NCI-H2171 treated with DMSO at 0.1 percent for 48 hours (cell line): ENCODE data around the gene ALDH2.
A peak's percentile ranks its signal among the peaks of the same experiment; 100 is the strongest.
"Not testable (repeated sequence)": the region's sequence is repeated elsewhere in the genome, so short reads cannot be mapped to it uniquely, and the experiment has no call there.

Source experiments
- DNase-seq: peaks from one replicate; lab custom pipeline; 2025; lab: John Stamatoyannopoulos, UW

The ALDH2 gene

GRCh38 chr12:111788178-111788654 lies 21.5 kb downstream of the ALDH2 start:
- DNase-seq, result peak; percentile 8

- DNase-seq, result no peak
Observed at GRCh38 chr12:111789779-111790178, 23.0 kb downstream of the ALDH2 start.

- DNase-seq, result no peak
Observed at GRCh38 chr12:111791507-111791906, 24.8 kb downstream of the ALDH2 start.

- DNase-seq, result no peak
Observed at GRCh38 chr12:111792155-111792855, 25.6 kb downstream of the ALDH2 start.

GRCh38 chr12:111792856-111793235 lies 26.1 kb downstream of the ALDH2 start:
- no peak for DNase-seq

GRCh38 chr12:111798182-111798581 lies 31.4 kb downstream of the ALDH2 start:
- no peak for DNase-seq

GRCh38 chr12:111799758-111800157 lies 33.0 kb downstream of the ALDH2 start:
- no peak for DNase-seq

- no peak for DNase-seq
Observed at GRCh38 chr12:111803038-111803626, 36.4 kb downstream of the ALDH2 start.

- no peak for DNase-seq
Observed at GRCh38 chr12:111803851-111804250, 37.1 kb downstream of the ALDH2 start.

GRCh38 chr12:111806304-111806703 lies 39.6 kb downstream of the ALDH2 start:
- DNase-seq, result no peak

GRCh38 chr12:111807232-111807631 lies 40.5 kb downstream of the ALDH2 start:
- no peak for DNase-seq

GRCh38 chr12:111812881-111813741 lies 46.4 kb downstream of the ALDH2 start:
- DNase-seq, result peak; percentile 80

GRCh38 chr12:111816065-111816615 lies 49.4 kb downstream of the ALDH2 start:
- DNase-seq, result no peak

- DNase-seq, result not testable (repeated sequence)
Observed at GRCh38 chr12:111816898-111817297, 50.2 kb downstream of the ALDH2 start.

- no peak for DNase-seq
Observed at GRCh38 chr12:111818340-111818739, 51.6 kb downstream of the ALDH2 start.

GRCh38 chr12:111819191-111820158 lies 52.7 kb downstream of the ALDH2 start:
- DNase-seq, result no peak

GRCh38 chr12:111820828-111821227 lies 54.1 kb downstream of the ALDH2 start:
- DNase-seq, result not testable (repeated sequence)

GRCh38 chr12:111822886-111823285 lies 56.2 kb downstream of the ALDH2 start:
- DNase-seq, result no peak

GRCh38 chr12:111823891-111824290 lies 57.2 kb downstream of the ALDH2 start:
- no peak for DNase-seq

GRCh38 chr12:111824312-111824711 lies 57.6 kb downstream of the ALDH2 start:
- not testable (repeated sequence) for DNase-seq

- DNase-seq, result no peak
Observed at GRCh38 chr12:111825509-111825908, 58.8 kb downstream of the ALDH2 start.
